ENCODE results near the gene TOLLIP.

TOLLIP gene

GRCh38 chr11:1279674-1280055 is 29.8 kb downstream of the TOLLIP start:
- H3K4me3 ChIP-seq (ENCODE audit: low read depth, low read length), result no peak overlapping the region
- TF ChIP-seq CTCF (IDR thresholded peaks at IDR 0.05; ENCODE audit: borderline replicate concordance, insufficient read depth, low read depth, low read length), result no peak

GRCh38 chr11:1278766-1279673 is 30.4 kb downstream of the TOLLIP start:
- TF ChIP-seq CTCF (IDR thresholded peaks at IDR 0.05; ENCODE audit: borderline replicate concordance, insufficient read depth, low read depth, low read length), result no peak
- no peak overlapping the region for H3K4me3 ChIP-seq (ENCODE audit: low read depth, low read length)

GRCh38 chr11:1277936-1278512 is 31.4 kb downstream of the TOLLIP start:
- TF ChIP-seq CTCF (IDR thresholded peaks at IDR 0.05; ENCODE audit: borderline replicate concordance, insufficient read depth, low read depth, low read length), result no peak
- H3K4me3 ChIP-seq (ENCODE audit: low read depth, low read length), result no peak overlapping the region

DNA sequence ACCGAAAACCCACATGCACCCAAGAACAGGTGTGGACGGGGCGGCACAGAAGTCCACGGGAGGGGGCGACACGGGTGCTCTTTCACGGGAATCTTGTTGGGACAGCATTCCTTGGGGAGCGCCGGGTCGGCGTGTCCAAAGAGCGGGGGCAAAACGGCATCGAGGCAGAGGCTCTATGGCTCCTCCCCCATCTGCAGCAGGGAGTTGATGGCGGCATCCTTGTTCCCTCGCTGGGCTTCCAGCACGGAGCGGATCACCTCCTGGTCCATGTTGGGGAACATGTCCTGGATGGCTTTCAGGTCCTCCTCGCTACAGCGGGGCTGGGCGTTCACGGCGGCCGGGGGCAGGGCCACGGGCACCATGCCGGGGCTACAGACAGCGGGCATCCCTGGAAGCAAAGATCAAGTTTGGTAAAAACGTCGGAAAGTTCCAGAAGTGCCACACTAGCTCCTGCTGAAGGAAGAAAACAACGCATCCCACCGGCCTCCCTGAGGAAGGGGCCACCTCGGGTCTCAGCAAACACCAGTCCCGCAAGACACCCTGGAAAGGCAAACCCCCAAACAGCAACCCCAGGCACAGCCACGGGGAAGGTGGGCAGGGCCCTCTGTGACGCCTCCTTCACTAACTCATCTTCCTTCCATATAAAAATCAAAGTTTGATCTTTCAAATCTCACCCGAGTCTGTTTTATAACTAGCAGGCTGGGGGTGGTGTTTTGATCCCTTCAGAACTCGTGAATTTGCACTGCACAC is 32.4 kb downstream of the TOLLIP start:
- no peak overlapping the region for H3K4me3 ChIP-seq (ENCODE audit: low read depth, low read length)
- TF ChIP-seq CTCF (IDR thresholded peaks at IDR 0.05; ENCODE audit: borderline replicate concordance, insufficient read depth, low read depth, low read length), result no peak

DNA sequence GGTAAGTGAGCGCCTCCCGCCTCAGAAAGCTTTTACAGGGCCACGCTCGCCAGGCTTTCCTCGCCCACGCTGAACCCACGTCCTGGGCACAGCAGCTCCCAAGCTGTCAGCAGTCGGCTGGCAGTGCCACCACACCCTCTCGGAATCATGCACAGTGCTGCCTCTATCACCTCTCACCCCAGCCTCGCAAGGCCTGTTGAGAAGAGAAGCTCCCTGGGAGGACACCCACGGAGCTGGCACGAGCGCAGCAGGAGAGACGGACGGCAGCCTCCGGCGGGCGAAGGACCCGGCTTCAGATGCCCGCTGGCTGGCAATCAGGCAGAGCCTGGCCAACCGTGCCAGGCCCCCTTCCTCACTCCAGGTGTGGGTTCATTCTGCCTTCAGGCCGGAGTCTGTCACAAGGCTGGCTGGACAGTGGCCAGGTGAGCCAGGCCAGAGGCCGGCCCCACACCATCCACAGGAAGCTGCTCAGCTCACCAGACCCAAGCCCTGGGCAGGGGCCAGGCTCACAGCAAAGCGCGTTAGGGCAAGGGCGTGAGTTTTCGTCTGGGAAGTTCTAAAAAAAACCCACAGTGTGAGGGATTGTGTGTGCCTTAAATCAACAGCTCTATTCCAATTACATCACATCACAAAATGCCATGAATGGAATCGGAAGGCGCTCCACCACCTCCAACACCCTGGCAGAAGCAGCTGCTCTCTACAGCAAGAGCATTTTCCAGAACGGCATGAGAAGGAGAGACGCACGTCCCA is 33.2 kb downstream of the TOLLIP start:
- no peak overlapping the region for H3K4me3 ChIP-seq (ENCODE audit: low read depth, low read length)
- no peak for TF ChIP-seq CTCF (IDR thresholded peaks at IDR 0.05; ENCODE audit: borderline replicate concordance, insufficient read depth, low read depth, low read length)

- H3K4me3 ChIP-seq (ENCODE audit: low read depth, low read length), result no peak overlapping the region
- no peak for TF ChIP-seq CTCF (IDR thresholded peaks at IDR 0.05; ENCODE audit: borderline replicate concordance, insufficient read depth, low read depth, low read length)
Measured at GRCh38 chr11:1275021-1275420, 34.4 kb downstream of the TOLLIP start.
